ENCODE measurements around the gene HOXB3. TPM values are rescaled to one million over a fixed set of nuclear protein-coding genes. Genes with fewer than 3 reads are reported as not detected.
A peak's percentile ranks its signal among the peaks of the same experiment; 100 is the strongest.

The HOXB3 gene
- total RNA-seq, 1 experiment from 2014 or later, result not detected

GRCh38 chr17:48528936-48529682 lies 60.9 kb downstream of the HOXB3 start:
- H3K23ac ChIP-seq (ENCODE audit: insufficient read length, low read depth, low read length), result no peak overlapping the region
- H2AFZ ChIP-seq (ENCODE audit: low read length), result no peak overlapping the region
- H3K56ac ChIP-seq (ENCODE audit: insufficient read length, low read depth, low read length), result no peak overlapping the region
- no peaks in the 10 kb centered on the region for H4K20me1 ChIP-seq (ENCODE audit: control insufficient read depth, insufficient read depth, insufficient read length)
- Mint-ChIP-seq H3K4me3 (peak overlapping the region in 1 of 2 experiments; percentile 44; a peak in 2 of 5 replicates), H3K36me3 (ENCODE audit: insufficient read depth in 1 of 3, low read depth in 3 of 3) (no peaks in the 10 kb centered on the region), H3K27me3 (ENCODE audit: low read depth) (peaks cover 100% of the 10 kb centered on the region), H3K9me3 (peaks cover 4 to 16% of the 10 kb centered on the region in 2 experiments; a peak in 3 of 5 replicates), H3K4me1 (peaks cover 28 to 50% of the 10 kb centered on the region in 2 experiments), H3K27ac (no peak overlapping the region)
- H3K79me1 ChIP-seq (ENCODE audit: insufficient read depth, low read depth, low read length, poor library complexity, severe bottlenecking), result no peaks in the 10 kb centered on the region
- no peaks in the 10 kb centered on the region for H3K79me2 ChIP-seq (ENCODE audit: insufficient read depth, low read length)
- no peak overlapping the region for H3T11ph ChIP-seq (ENCODE audit: low read length)
- H3K9ac ChIP-seq (ENCODE audit: extremely low read depth, insufficient read length, low read length), result no peak overlapping the region
- H2BK120ac ChIP-seq (ENCODE audit: low read depth, low read length, poor library complexity, severe bottlenecking), result no peak overlapping the region
- no peak overlapping the region for H3K14ac ChIP-seq (ENCODE audit: insufficient read depth, low read length)
- H3K4me1 ChIP-seq (ENCODE audit: insufficient read depth, low read length), result peaks cover 8% of the 10 kb centered on the region; the same call in 1 of the 2 replicates
- H3K4me2 ChIP-seq (ENCODE audit: insufficient read depth, insufficient read length, low read length), result no peak overlapping the region
- no peak overlapping the region for H2BK15ac ChIP-seq (ENCODE audit: low read depth, low read length)
- H3K23me2 ChIP-seq (ENCODE audit: insufficient read length, low read depth, low read length, poor library complexity, severe bottlenecking), result no peaks in the 10 kb centered on the region
- H4K91ac ChIP-seq (ENCODE audit: insufficient read length, low read depth, low read length), result no peak overlapping the region
- no peak for TF ChIP-seq CTCF (conservative IDR thresholded peaks at IDR 0.05)
- H4K5ac ChIP-seq (ENCODE audit: insufficient read length, low read depth, low read length), result no peak overlapping the region
- H3K4ac ChIP-seq (ENCODE audit: low read depth, low read length), result no peak overlapping the region
- no peak overlapping the region for H3K27ac ChIP-seq (ENCODE audit: insufficient read length, low read depth, low read length)
- H3K27me3 ChIP-seq (ENCODE audit: insufficient read depth, low read length), result peaks cover 70% of the 10 kb centered on the region; the same call in 1 of the 2 replicates
- no peak for DNase-seq
- H2BK12ac ChIP-seq (ENCODE audit: insufficient read length, low read depth, low read length), result no peak overlapping the region
- no peak overlapping the region for H2BK20ac ChIP-seq (ENCODE audit: low read depth, low read length, poor library complexity, severe bottlenecking)
- no peak overlapping the region for H4K8ac ChIP-seq (replicated peaks; ENCODE audit: insufficient read length, low read depth, low read length)
- no peak overlapping the region for H2AK5ac ChIP-seq (ENCODE audit: insufficient read length, low read length)
- no peaks in the 10 kb centered on the region for H3K9me3 ChIP-seq (ENCODE audit: control insufficient read depth, low read depth, low read length)
- no CpG with 5 or more reads among the region's 11 CpGs for WGBS (ENCODE audit: extremely low coverage, insufficient read length, low lambda C conversion rate)
- no peak overlapping the region for H2BK5ac ChIP-seq (ENCODE audit: insufficient read length, low read length)
- no peak overlapping the region for H3K18ac ChIP-seq (ENCODE audit: insufficient read length, low read depth, low read length)
